ENCODE measurements around the gene POLR1F.
A peak's percentile ranks its signal among the peaks of the same experiment; 100 is the strongest.

GRCh38 chr7:19754521-19755116 is 45.8 kb upstream of the POLR1F start:
- TF ChIP-seq CTCF (IDR thresholded peaks at IDR 0.05 in 2 of 3, conservative IDR thresholded peaks at IDR 0.05 in 1 of 3; ENCODE audit: borderline replicate concordance in 1 of 3, insufficient read depth in 1 of 3, low read depth in 2 of 3, low read length in 2 of 3) (peak; percentile 58 to 80 (median 65)), POLR2AphosphoS5 (IDR thresholded peaks at IDR 0.05; ENCODE audit: low read depth, low read length) (no peak), POLR2A (IDR thresholded peaks at IDR 0.05; ENCODE audit: borderline replicate concordance, extremely low read depth, insufficient read depth, insufficient read length) (no peak), YY1 (IDR thresholded peaks at IDR 0.05; ENCODE audit: extremely low read depth, insufficient replicate concordance, low read depth, low read length) (no peak), EZH2 (IDR thresholded peaks at IDR 0.05) (no peak)
